GM12873 (cell line): ENCODE results near the gene AZU1.

Source experiments
- CTCF ChIP-seq: IDR thresholded peaks from 2 replicates; pipeline ENCODE4 v1.5.1; 2012; ENCODE audit warnings: low read depth, mild to moderate bottlenecking, moderate library complexity, low read length, control low read depth; ENCODE audit not compliant: insufficient read depth; ENCODE audit errors: missing control alignments

Gene AZU1

GRCh38 chr19:831407-832369, 4.1 kb downstream of the AZU1 start:
- no peak for TF ChIP-seq CTCF

- no peak for TF ChIP-seq CTCF
These were observed 6.6 kb downstream of the AZU1 start for GRCh38 chr19:834216-834615.

GRCh38 chr19:835210-835810, 7.7 kb downstream of the AZU1 start:
- no peak for TF ChIP-seq CTCF

GRCh38 chr19:840519-841206, 13.0 kb downstream of the AZU1 start, which contains the start of gene PRTN3:
PRTN3 (plus strand) TSS chr19:840999; CDS start chr19:841009, 10 bp downstream.
- TF ChIP-seq CTCF, result no peak

GRCh38 chr19:843180-843835, 15.7 kb downstream of the AZU1 start:
- TF ChIP-seq CTCF, result no peak

- no peak for TF ChIP-seq CTCF
These were observed 16.4 kb downstream of the AZU1 start for GRCh38 chr19:843836-844545.
